ENCODE results near the gene MUL1.

DNA sequence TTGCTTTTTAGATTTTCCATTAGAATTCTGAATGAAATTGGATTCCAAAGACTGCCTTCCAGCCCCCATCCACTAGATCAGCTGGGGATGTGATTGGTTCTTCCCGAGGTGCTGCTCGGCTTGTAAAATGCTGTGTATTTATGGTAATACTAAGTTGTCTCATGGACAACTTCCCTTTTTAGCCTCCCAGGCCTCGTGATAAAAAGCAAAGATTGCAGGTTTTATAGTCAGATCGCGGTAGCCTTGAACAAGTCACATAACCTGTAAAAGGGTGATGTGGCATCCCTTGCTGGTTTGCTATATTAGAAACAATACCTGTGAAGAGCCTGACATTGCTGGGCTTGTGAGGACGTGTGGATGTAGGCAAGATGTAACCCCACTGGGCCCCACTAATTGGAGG, 10.4 kb downstream of the MUL1 start:
- TF ChIP-seq, protein P1, sequence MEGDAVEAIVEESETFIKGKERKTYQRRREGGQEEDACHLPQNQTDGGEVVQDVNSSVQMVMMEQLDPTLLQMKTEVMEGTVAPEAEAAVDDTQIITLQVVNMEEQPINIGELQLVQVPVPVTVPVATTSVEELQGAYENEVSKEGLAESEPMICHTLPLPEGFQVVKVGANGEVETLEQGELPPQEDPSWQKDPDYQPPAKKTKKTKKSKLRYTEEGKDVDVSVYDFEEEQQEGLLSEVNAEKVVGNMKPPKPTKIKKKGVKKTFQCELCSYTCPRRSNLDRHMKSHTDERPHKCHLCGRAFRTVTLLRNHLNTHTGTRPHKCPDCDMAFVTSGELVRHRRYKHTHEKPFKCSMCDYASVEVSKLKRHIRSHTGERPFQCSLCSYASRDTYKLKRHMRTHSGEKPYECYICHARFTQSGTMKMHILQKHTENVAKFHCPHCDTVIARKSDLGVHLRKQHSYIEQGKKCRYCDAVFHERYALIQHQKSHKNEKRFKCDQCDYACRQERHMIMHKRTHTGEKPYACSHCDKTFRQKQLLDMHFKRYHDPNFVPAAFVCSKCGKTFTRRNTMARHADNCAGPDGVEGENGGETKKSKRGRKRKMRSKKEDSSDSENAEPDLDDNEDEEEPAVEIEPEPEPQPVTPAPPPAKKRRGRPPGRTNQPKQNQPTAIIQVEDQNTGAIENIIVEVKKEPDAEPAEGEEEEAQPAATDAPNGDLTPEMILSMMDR (IDR thresholded peaks at IDR 0.05) = no peak
- no peak for TF ChIP-seq POLR2A (IDR thresholded peaks at IDR 0.05)
